IMR-90 (cell line): Measurements from ENCODE around the gene CD46.

ENCODE experiments used
- CEBPB ChIP-seq: IDR thresholded peaks from 2 replicates; pipeline ENCODE4 v1.6.1; 2012; ENCODE audit warnings: low read depth, low read length, improper control_type of control experiment
- CTCF ChIP-seq: conservative IDR thresholded peaks from 2 replicates; pipeline ENCODE4 v1.5.1; 2012; ENCODE audit warnings: mild to moderate bottlenecking, low read depth, low read length, improper control_type of control experiment
- NFE2L2 ChIP-seq: fragments of 150-350 bp; IDR thresholded peaks from 2 replicates; pipeline ENCODE4 v1.6.1; 2016; ENCODE audit warnings: low read depth, mild to moderate bottlenecking, low read length
- POLR2A ChIP-seq: IDR thresholded peaks from 2 replicates; pipeline ENCODE4 v1.6.1; 2012; ENCODE audit warnings: mild to moderate bottlenecking, low read depth, low read length
- RFX5 ChIP-seq: IDR thresholded peaks from 2 replicates; pipeline ENCODE4 v1.8.0; 2012; ENCODE audit warnings: low read depth, mild to moderate bottlenecking, low read length, moderate library complexity

- no peak for TF ChIP-seq CTCF
- peak; percentile 37; the same call in 1 of the 2 replicates for TF ChIP-seq POLR2A
- no peak for TF ChIP-seq CEBPB
- TF ChIP-seq RFX5: no peak
- no peak for TF ChIP-seq NFE2L2
These were observed at the start of gene CD46 for GRCh38 chr1:207751790-207752455.
